GM21515 (cell line): ENCODE data around the gene TM4SF18.

Experiments used
- ATAC-seq: cut with Tn5 transposase; IDR thresholded peaks from one replicate; pipeline ENCODE4 v1.9.1; 2021; ENCODE audit not compliant: unreplicated experiment

TM4SF18 gene

GRCh38 chr3:149284034-149284433 lies 49.4 kb downstream of the TM4SF18 start:
- ATAC-seq: no peak

GRCh38 chr3:149283401-149283800 lies 50.0 kb downstream of the TM4SF18 start:
- no peak for ATAC-seq

- no peak for ATAC-seq
Measured at GRCh38 chr3:149282836-149283235, 50.6 kb downstream of the TM4SF18 start.

DNA sequence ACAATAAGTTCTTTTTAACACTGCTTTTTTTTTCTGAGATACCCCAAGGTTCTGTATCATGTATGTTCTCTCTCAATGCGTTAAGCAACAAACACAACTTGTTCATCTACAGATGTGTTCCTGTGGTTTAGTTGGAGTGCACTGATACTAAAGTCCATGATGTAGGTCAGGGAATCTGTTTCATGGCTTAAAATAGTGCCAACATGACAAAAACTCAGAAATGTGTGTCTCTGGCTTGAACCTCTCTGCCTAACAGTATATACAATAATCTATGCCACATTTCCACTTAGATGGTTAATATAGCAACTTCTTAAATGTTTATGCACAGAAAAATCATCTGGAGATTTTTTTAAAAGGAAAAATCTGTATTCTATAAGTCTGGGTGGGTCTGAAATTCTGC lies 51.1 kb downstream of the TM4SF18 start:
- no peak for ATAC-seq

- ATAC-seq: no peak
Measured at GRCh38 chr3:149280671-149281349, 52.6 kb downstream of the TM4SF18 start.

DNA sequence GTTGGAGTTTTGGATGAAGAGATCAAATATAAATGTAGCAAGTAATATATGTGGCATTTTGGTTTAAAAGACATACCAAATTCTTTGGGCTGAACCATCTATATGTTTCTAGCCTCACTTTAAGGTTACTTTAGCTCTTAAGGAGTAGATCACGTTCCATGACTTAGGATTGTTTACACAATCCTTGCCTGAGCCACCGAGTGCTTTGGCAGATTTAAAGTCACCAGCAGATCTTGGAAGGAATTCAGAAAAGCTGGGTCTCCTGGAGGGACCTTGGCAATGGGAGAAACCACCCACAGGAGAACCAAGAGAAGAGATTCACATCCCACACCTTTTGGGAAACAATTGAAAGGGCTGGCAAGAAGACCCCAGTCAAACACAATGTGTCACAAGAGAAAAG lies 54.5 kb downstream of the TM4SF18 start:
- no peak for ATAC-seq

DNA sequence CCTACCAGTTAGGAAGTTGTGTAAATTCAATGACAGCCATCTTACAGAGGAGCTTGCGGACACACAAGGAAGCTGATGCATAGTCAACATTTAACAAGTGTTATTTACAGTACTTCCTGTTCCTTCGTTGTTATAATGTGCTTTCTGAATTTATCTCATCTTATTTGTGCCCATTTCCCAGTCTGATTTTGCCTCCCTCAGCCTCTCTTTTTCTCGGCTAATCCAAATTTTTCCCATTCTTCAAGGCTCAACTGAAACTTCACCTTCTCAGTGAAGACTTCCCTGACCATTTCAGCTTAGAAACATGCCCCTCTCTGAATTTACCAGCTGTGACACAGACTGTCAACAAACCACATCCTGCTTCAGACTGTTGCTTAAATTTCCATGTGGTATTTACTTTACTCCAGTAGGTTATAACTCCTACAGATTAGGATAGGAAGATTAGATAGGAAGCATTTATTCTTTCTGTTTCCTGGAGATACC lies 56.1 kb downstream of the TM4SF18 start:
- ATAC-seq: peak; percentile 61

GRCh38 chr3:149276619-149277018 lies 56.8 kb downstream of the TM4SF18 start:
- no peak for ATAC-seq

GRCh38 chr3:149274220-149274619 lies 59.2 kb downstream of the TM4SF18 start:
- no peak for ATAC-seq

GRCh38 chr3:149273096-149273751 lies 60.2 kb downstream of the TM4SF18 start:
- peak; percentile 76 for ATAC-seq

DNA sequence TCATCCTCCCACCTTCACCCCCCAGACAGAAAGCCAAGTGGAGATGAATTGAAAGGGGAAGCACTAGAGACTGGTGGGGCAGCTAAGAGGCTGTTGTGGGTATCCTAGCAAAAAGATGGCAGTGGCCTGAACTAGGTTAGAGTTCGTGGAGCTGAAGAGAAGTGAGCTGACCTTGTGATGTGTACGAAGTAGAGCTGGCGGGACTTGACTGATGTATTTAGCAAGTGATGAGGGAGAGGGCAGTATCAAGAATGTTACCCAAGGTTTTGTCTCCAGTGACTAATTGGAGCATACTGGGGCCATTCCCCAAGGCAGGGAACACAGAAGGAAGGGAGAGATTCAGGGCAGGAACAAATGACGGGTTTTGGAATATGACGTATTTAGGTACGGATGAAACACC lies 61.8 kb downstream of the TM4SF18 start:
- ATAC-seq: no peak

- no peak for ATAC-seq
Measured at GRCh38 chr3:149270180-149270579, 63.3 kb downstream of the TM4SF18 start.

DNA sequence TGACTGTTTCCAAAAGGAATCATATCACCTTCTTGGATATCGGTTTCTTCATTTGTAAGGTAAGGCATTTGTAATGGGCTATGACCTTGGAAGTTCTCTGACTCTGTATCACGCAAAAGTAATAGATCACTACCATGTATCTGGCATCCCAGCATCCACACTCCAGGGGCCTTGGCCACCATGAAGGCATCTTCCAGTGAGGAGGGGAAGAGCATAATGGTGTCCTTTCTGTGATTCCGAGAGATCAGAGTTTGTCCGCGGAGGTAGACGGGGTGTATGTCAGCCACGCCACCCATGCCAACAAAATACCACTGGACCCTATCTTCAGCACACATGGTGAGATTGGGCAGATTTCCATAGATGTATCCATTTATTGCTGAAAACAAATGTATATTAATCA lies 63.7 kb downstream of the TM4SF18 start:
- ATAC-seq: no peak
